ENCODE results near the gene SIRT3.

SIRT3 gene

DNA sequence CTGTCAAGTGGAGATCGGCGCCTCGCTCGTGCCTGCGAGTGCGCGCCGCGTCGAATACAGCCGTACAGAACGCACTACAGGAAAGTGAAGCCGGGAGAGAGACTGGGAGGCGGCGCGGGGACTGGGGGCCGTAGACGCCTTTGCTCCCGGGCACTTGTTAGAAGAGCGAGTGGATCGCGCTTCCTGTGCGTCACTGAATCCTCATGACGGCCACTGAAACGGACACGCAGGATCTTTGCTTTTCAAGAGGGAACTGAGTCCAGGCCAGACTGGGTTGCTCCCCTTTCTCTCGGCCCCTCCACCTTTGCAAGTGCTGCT lies 28.3 kb downstream of the SIRT3 start:
- no peak for TF ChIP-seq CTCF (IDR thresholded peaks at IDR 0.05; ENCODE audit: low read depth, low read length, missing control alignments)
- peak; percentile 8 for DNase-seq (ENCODE audit: low read depth)
- in situ Hi-C loops (cut with HindIII; ENCODE audit: low sequenced_read_pairs), result no loop called here
- H3K4me3 ChIP-seq (ENCODE audit: low read depth, low read length), result peak overlapping the region; percentile 94

GRCh38 chr11:207208-207862 lies 28.8 kb downstream of the SIRT3 start, which contains the start of the genes BET1L and RIC8A:
BET1L (minus strand) TSS chr11:207399; CDS start chr11:207321, 78 bp downstream.
RIC8A (plus strand) TSS chr11:207708; CDS start chr11:208855, 1,147 bp downstream.
- TF ChIP-seq CTCF (IDR thresholded peaks at IDR 0.05; ENCODE audit: low read depth, low read length, missing control alignments), result no peak
- in situ Hi-C loops (cut with HindIII; ENCODE audit: low sequenced_read_pairs), result no loop called here
- peak; percentile 90 for DNase-seq (ENCODE audit: low read depth)
- H3K4me3 ChIP-seq (ENCODE audit: low read depth, low read length), result peak within 1 kb of the TSS; percentile 94

DNA sequence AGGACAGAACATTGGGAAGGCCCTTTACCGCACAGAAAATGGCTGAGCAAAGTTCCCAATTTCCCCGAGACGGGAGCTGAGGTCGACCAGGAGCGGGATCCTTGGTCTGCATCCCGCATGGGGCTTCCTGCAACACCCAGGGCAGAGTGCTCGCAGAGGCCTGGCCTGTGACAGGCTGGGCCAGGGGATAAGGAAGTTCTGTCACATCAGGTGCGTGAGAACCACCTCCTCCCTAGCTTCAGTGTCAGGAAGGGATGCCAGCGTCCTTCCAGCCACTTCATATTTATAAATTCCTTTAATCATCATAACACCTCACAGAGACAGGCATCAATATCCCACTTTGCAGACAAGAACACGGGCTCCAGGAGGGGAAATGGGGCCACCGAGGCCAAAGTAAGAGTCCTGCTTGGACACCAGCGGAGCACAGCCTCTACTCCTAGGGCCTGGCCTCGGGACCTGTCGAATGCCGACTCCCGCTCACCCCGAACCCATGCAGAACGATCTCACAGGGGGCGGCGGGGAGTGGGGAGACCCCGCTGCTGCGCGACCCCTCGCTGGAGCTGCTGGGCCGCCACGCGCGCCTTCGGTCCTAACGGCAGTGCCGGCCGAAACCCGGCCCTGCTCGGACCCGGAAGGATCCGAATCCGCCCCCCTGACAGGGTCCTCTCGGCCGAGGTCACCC lies 29.5 kb downstream of the SIRT3 start:
- in situ Hi-C loops (cut with HindIII; ENCODE audit: low sequenced_read_pairs), result no loop called here
- H3K4me3 ChIP-seq (ENCODE audit: low read depth, low read length), result peak overlapping the region; percentile 94
- DNase-seq (ENCODE audit: low read depth), result no peak
- no peak for TF ChIP-seq CTCF (IDR thresholded peaks at IDR 0.05; ENCODE audit: low read depth, low read length, missing control alignments)

GRCh38 chr11:206002-206384 lies 30.1 kb downstream of the SIRT3 start:
- in situ Hi-C loops (cut with HindIII; ENCODE audit: low sequenced_read_pairs), result no loop called here
- DNase-seq (ENCODE audit: low read depth), result no peak
- H3K4me3 ChIP-seq (ENCODE audit: low read depth, low read length), result peak overlapping the region; percentile 94
- TF ChIP-seq CTCF (IDR thresholded peaks at IDR 0.05; ENCODE audit: low read depth, low read length, missing control alignments), result no peak

DNA sequence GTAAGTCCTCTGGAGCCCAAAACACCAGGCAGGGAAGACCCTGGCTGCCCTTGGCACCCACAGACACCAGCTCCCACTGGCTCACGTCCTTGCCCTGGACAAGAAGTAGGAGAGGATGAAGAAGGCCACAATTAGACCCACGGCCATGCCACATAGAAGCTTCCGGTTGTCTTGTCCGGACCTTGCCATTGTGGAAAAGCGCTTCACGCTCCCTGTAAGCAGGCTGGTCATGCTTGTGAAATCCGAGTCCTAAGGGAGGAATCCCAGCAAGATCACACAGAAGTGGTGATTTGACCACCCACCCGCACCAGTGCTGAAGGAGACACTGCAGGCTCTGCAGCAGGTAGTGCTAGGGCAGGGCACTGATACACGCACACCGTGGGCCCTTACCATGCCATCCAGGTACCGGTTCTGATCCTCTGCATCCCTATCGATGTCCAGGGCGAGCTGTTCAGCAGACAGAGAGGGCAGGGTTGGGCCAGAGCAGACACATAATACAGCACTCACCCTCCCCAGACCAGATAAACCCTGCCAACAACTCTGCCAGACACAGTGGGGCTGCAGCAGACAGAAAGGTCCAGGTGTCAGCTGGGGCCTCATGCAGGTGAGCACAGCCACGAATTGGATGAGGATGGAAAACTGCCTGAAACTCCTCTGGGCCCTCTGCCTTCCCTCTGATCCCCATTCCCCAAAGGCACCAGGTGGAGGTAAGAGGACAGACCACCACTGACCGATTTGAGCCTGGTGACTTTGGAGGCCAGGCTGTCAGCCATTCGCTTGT lies 30.7 kb downstream of the SIRT3 start:
- no peak for DNase-seq (ENCODE audit: low read depth)
- in situ Hi-C loops (cut with HindIII; ENCODE audit: low sequenced_read_pairs), result no loop called here
- peak overlapping the region; percentile 94 for H3K4me3 ChIP-seq (ENCODE audit: low read depth, low read length)
- no peak for TF ChIP-seq CTCF (IDR thresholded peaks at IDR 0.05; ENCODE audit: low read depth, low read length, missing control alignments)

- in situ Hi-C loops (cut with HindIII; ENCODE audit: low sequenced_read_pairs), result no loop called here
- DNase-seq (ENCODE audit: low read depth), result no peak
- no peak for TF ChIP-seq CTCF (IDR thresholded peaks at IDR 0.05; ENCODE audit: low read depth, low read length, missing control alignments)
Measured at GRCh38 chr11:204587-205109, 31.5 kb downstream of the SIRT3 start.

More at GRCh38 chr11:204587-205109, 31.5 kb downstream of the SIRT3 start:
- no peak overlapping the region for H3K4me3 ChIP-seq (ENCODE audit: low read depth, low read length)
